HEK293 (cell line): ENCODE data around the gene AXL.
A peak's percentile ranks its signal among the peaks of the same experiment; 100 is the strongest.

Source experiments
- CTCF ChIA-PET: fragments of 350-600 bp; formaldehyde crosslinking; extraction: SDS; loops from one replicate; lab custom pipeline; 2021; ENCODE audit warnings: antibody characterized with exemption; lab: Yijun Ruan, JAX
- POLR2A ChIA-PET: fragments of 300-600 bp; formaldehyde crosslinking; extraction: SDS; loops from one replicate; lab custom pipeline; 2020; ENCODE audit warnings: antibody characterized with exemption, inconsistent platforms; lab: Yijun Ruan, JAX
- H3K27ac ChIP-seq: fragments of 200-500 bp; sonication (Bioruptor generic); 2 replicates; pipeline ENCODE4 v1.5.1; 2014; ENCODE audit warnings: low read depth, low read length, control low read depth, inconsistent platforms; ENCODE audit errors: extremely low read depth
- H3K36me3 ChIP-seq, 2 experiments: fragments of 200-500 bp in 1 of 2; sonication (Bioruptor generic) in 1 of 2; 1 replicate in 1 of 2; 2 replicates in 1 of 2; pipeline ENCODE4 v1.5.1; 2014 to 2017; ENCODE audit warnings: inconsistent platforms in 2 of 2, low read length in 2 of 2; ENCODE audit not compliant: control insufficient read depth in 2 of 2, insufficient read depth in 1 of 2
- H3K4me1 ChIP-seq: fragments of 200-500 bp; sonication (Bioruptor generic); 2 replicates; pipeline ENCODE4 v1.5.1; 2014; ENCODE audit warnings: mild to moderate bottlenecking, low read length, inconsistent platforms; ENCODE audit not compliant: control insufficient read depth, insufficient read depth
- H3K4me3 ChIP-seq: 2 replicates; pipeline ENCODE4 v1.5.1; 2011; ENCODE audit warnings: low read depth, mild to moderate bottlenecking, control low read depth, low read length, moderate library complexity
- H3K9me3 ChIP-seq: fragments of 200-500 bp; sonication (Bioruptor generic); 2 replicates; pipeline ENCODE4 v1.5.1; 2014; ENCODE audit warnings: low read depth, low read length, inconsistent platforms; ENCODE audit not compliant: control insufficient read depth, insufficient read depth
- EGR2 ChIP-seq: fragments of 450-650 bp; formaldehyde crosslinking; IDR thresholded peaks from 2 replicates; pipeline ENCODE4 v1.5.1; 2016; ENCODE audit warnings: low read depth, missing biosample characterization, missing genetic modification characterization
- KLF1 ChIP-seq: fragments of 450-650 bp; formaldehyde crosslinking; IDR thresholded peaks from 2 replicates; pipeline ENCODE4 v1.5.1; 2016; ENCODE audit warnings: missing biosample characterization, missing genetic modification characterization
- SALL2 ChIP-seq: fragments of 450-650 bp; formaldehyde crosslinking; IDR thresholded peaks from 2 replicates; pipeline ENCODE4 v1.5.0; 2017; ENCODE audit warnings: missing biosample characterization, mild to moderate bottlenecking, missing genetic modification characterization, borderline replicate concordance
- SETDB1 ChIP-seq: IDR thresholded peaks from one replicate; pipeline ENCODE4 v1.6.1; 2017; ENCODE audit warnings: mild to moderate bottlenecking, low read length, moderate library complexity, mixed read lengths; ENCODE audit not compliant: insufficient read length
- ZFHX2 ChIP-seq: fragments of 450-650 bp; formaldehyde crosslinking; conservative IDR thresholded peaks from 2 replicates; pipeline ENCODE4 v1.5.1; 2016; ENCODE audit warnings: missing biosample characterization, missing genetic modification characterization
- ZFP37 ChIP-seq: fragments of 450-650 bp; formaldehyde crosslinking; IDR thresholded peaks from 2 replicates; pipeline ENCODE4 v1.5.1; 2016; ENCODE audit warnings: missing biosample characterization, missing genetic modification characterization
- ZIC2 ChIP-seq: fragments of 450-650 bp; formaldehyde crosslinking; IDR thresholded peaks from 2 replicates; pipeline ENCODE4 v1.5.1; 2016; ENCODE audit warnings: missing biosample characterization, missing genetic modification characterization
- ZNF10 ChIP-seq: fragments of 450-650 bp; formaldehyde crosslinking; IDR thresholded peaks from 2 replicates; pipeline ENCODE4 v1.5.1; 2017; ENCODE audit warnings: missing biosample characterization, missing genetic modification characterization
- ZNF121 ChIP-seq: fragments of 450-650 bp; formaldehyde crosslinking; IDR thresholded peaks from 2 replicates; pipeline ENCODE4 v1.5.1; 2016; ENCODE audit warnings: missing biosample characterization, missing genetic modification characterization
- ZNF274 ChIP-seq, 2 experiments: fragments of 200-500 bp in 1 of 2; fragments of 450-650 bp in 1 of 2; sonication (Bioruptor generic) in 1 of 2; formaldehyde crosslinking in 1 of 2; IDR thresholded peaks; 2 replicates each; pipeline versions ENCODE4 v1.5.1 to v1.6.1; 2014 to 2016; ENCODE audit warnings: borderline replicate concordance in 1 of 2, inconsistent platforms in 1 of 2, low read length in 1 of 2, missing biosample characterization in 1 of 2, missing genetic modification characterization in 1 of 2
- ZNF292 ChIP-seq: fragments of 450-650 bp; formaldehyde crosslinking; IDR thresholded peaks from 2 replicates; pipeline ENCODE4 v1.5.1; 2016; ENCODE audit warnings: low read depth, missing biosample characterization, missing genetic modification characterization, borderline replicate concordance
- ZNF324 ChIP-seq: fragments of 450-650 bp; formaldehyde crosslinking; IDR thresholded peaks from 2 replicates; pipeline ENCODE4 v1.5.1; 2016; ENCODE audit warnings: missing biosample characterization, missing genetic modification characterization
- ZNF423 ChIP-seq: fragments of 450-650 bp; formaldehyde crosslinking; IDR thresholded peaks from 2 replicates; pipeline ENCODE4 v1.5.1; 2016; ENCODE audit warnings: missing biosample characterization, missing genetic modification characterization
- ZNF426 ChIP-seq: fragments of 450-650 bp; formaldehyde crosslinking; IDR thresholded peaks from 2 replicates; pipeline ENCODE4 v1.5.1; 2017; ENCODE audit warnings: missing biosample characterization, missing genetic modification characterization, mild to moderate bottlenecking, inconsistent platforms, moderate library complexity
- ZNF473 ChIP-seq: fragments of 450-650 bp; formaldehyde crosslinking; IDR thresholded peaks from 2 replicates; pipeline ENCODE4 v1.5.1; 2017; ENCODE audit warnings: missing biosample characterization, missing genetic modification characterization
- TF ChIP-seq, protein P1 (sequence below): fragments of 450-650 bp; formaldehyde crosslinking; IDR thresholded peaks from 2 replicates; pipeline ENCODE4 v1.5.1; 2016; ENCODE audit warnings: missing biosample characterization, missing genetic modification characterization
- TF ChIP-seq, protein P2 (sequence below): fragments of 450-650 bp; formaldehyde crosslinking; IDR thresholded peaks from 2 replicates; pipeline ENCODE4 v1.5.1; 2016; ENCODE audit warnings: missing biosample characterization, missing genetic modification characterization
- TF ChIP-seq, protein P3 (sequence below): sonication (generic); formaldehyde crosslinking; IDR thresholded peaks from 2 replicates; pipeline ENCODE4 v1.8.1; 2022; ENCODE audit warnings: mild to moderate bottlenecking, moderate library complexity, missing genetic modification reagents

Gene AXL

GRCh38 chr19:41205995-41206394 is 13.0 kb upstream of the AXL start:
- no peak overlapping the region for H3K27ac ChIP-seq
- ChIA-PET POLR2A (interaction anchor here (0.9 kb wide), 1 partner anchor 58 kb away, joined by 3 read pairs; the partner anchor contains the start of gene HNRNPUL1), CTCF (interaction anchor here (0.6 to 11.0 kb wide), 6 partner anchors 11 to 358 kb away, joined by 3 to 184 read pairs (median 4); partner anchors contain the start of gene HNRNPUL1)

DNA sequence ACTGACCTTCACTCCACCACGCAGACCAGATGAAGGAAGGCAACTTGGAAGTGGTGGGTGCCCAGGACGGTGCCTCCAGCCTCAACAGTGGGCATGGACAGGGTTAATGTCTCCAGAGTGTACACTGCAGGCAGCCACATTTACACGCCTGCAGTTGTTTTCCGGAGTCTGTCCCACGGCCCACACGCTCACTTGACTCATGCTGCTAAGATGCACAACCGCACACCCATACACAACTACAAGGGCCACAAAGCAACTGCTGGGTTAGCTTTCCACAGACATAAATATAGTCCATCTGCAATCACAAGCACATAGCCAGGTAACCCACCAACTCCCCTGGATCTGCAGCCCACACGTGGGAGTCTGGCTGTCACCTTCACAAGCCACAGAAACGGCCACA is 12.6 kb upstream of the AXL start:
- no peak overlapping the region for H3K4me3 ChIP-seq
- TF ChIP-seq ZNF426 (tag by site-specific recombination) (no peak), ZNF423 (tag by site-specific recombination) (no peak), SALL2 (no peak), ZNF473 (no peak), ZNF324 (tag by site-specific recombination) (no peak), SETDB1 (no peak), ZFP37 (tag by site-specific recombination) (no peak)
- ChIA-PET CTCF (interaction anchor here (0.6 to 11.0 kb wide), 5 partner anchors 11 to 357 kb away, joined by 3 to 184 read pairs (median 4); partner anchors contain the start of gene HNRNPUL1), POLR2A (interaction anchor here (0.9 kb wide), 1 partner anchor 57 kb away, joined by 3 read pairs; the partner anchor contains the start of gene HNRNPUL1)
- H3K4me1 ChIP-seq = no peaks in the 10 kb centered on the region
- H3K27ac ChIP-seq = no peak overlapping the region
- peaks cover 0 to 7% of the 10 kb centered on the region in 2 experiments; a peak in 2 of 3 replicates for H3K36me3 ChIP-seq
- no peaks in the 10 kb centered on the region for H3K9me3 ChIP-seq

More at GRCh38 chr19:41205995-41206394, 13.0 kb upstream of the AXL start:
- H3K4me1 ChIP-seq = no peaks in the 10 kb centered on the region
- H3K9me3 ChIP-seq = no peaks in the 10 kb centered on the region
- H3K4me3 ChIP-seq = no peak overlapping the region
- peaks cover 0 to 7% of the 10 kb centered on the region in 2 experiments; a peak in 2 of 3 replicates for H3K36me3 ChIP-seq
- TF ChIP-seq ZIC2 (tag by site-specific recombination) (peak; percentile 31; the same call in 1 of the 2 replicates), ZNF274 (IDR thresholded peaks at IDR 0.05; ENCODE audit: low read length) (no peak), ZNF274 (tag by site-specific recombination; IDR thresholded peaks at IDR 0.05; ENCODE audit: borderline replicate concordance) (no peak), ZNF121 (tag by site-specific recombination) (no peak), ZNF292 (tag by site-specific recombination) (no peak), ZNF10 (tag by site-specific recombination) (no peak)
- TF ChIP-seq, protein P1, sequence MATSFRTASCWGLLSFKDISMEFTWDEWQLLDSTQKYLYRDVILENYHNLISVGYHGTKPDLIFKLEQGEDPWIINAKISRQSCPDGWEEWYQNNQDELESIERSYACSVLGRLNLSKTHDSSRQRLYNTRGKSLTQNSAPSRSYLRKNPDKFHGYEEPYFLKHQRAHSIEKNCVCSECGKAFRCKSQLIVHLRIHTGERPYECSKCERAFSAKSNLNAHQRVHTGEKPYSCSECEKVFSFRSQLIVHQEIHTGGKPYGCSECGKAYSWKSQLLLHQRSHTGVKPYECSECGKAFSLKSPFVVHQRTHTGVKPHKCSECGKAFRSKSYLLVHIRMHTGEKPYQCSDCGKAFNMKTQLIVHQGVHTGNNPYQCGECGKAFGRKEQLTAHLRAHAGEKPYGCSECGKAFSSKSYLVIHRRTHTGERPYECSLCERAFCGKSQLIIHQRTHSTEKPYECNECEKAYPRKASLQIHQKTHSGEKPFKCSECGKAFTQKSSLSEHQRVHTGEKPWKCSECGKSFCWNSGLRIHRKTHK = no peak
- TF ChIP-seq, protein P2, sequence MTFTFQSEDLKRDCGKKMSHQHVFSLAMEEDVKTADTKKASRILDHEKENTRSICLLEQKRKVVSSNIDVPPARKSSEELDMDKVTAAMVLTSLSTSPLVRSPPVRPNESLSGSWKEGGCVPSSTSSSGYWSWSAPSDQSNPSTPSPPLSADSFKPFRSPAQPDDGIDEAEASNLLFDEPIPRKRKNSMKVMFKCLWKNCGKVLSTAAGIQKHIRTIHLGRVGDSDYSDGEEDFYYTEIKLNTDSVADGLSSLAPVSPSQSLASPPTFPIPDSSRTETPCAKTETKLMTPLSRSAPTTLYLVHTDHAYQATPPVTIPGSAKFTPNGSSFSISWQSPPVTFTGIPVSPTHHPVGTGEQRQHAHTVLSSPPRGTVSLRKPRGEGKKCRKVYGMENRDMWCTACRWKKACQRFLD = no peak

GRCh38 chr19:41206926-41207750 is 11.9 kb upstream of the AXL start:
- Histone ChIP-seq H3K4me3 (no peak overlapping the region), H3K27ac (no peak overlapping the region), H3K36me3 (peaks cover 0 to 7% of the 10 kb centered on the region in 2 experiments; a peak in 2 of 3 replicates)
- CTCF ChIA-PET = interaction anchor here (0.6 to 11.0 kb wide), 4 partner anchors 16 to 356 kb away, joined by 4 to 184 read pairs (median 24); partner anchors contain the start of gene HNRNPUL1
- POLR2A ChIA-PET = interaction anchor here (0.9 to 1.2 kb wide), 2 partner anchors 56 to 57 kb away, joined by 3 to 6 read pairs; partner anchors contain the start of gene HNRNPUL1
- TF ChIP-seq, protein P3, sequence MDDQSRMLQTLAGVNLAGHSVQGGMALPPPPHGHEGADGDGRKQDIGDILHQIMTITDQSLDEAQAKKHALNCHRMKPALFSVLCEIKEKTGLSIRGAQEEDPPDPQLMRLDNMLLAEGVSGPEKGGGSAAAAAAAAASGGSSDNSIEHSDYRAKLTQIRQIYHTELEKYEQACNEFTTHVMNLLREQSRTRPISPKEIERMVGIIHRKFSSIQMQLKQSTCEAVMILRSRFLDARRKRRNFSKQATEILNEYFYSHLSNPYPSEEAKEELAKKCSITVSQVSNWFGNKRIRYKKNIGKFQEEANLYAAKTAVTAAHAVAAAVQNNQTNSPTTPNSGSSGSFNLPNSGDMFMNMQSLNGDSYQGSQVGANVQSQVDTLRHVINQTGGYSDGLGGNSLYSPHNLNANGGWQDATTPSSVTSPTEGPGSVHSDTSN = no peak
- peak; percentile 88 for TF ChIP-seq ZFHX2 (tag by site-specific recombination)
- peak; percentile 99 for TF ChIP-seq KLF1
- peak; percentile 76 for TF ChIP-seq EGR2 (tag by site-specific recombination)
- TF ChIP-seq, all 188 proteins: peak for 3
- no peaks in the 10 kb centered on the region for H3K4me1 ChIP-seq
- H3K9me3 ChIP-seq = no peaks in the 10 kb centered on the region
